ENCODE results near the gene ANXA7. TPM values are rescaled to one million over a fixed set of nuclear protein-coding genes. Genes with fewer than 3 reads are reported as not detected.
A peak's percentile ranks its signal among the peaks of the same experiment; 100 is the strongest.

ANXA7 gene
- total RNA-seq, 2 experiments from 2014 or later = 101 to 103 TPM

GRCh38 chr10:73424478-73424877, 10.6 kb upstream of the ANXA7 start:
- Mint-ChIP-seq H3K27ac (no peak overlapping the region), H3K36me3 (ENCODE audit: low read depth) (peaks cover 27% of the 10 kb centered on the region), H3K27me3 (no peaks in the 10 kb centered on the region), H3K4me3 (no peak overlapping the region), H3K4me1 (ENCODE audit: low read depth) (peaks cover 10% of the 10 kb centered on the region), H3K9me3 (no peaks in the 10 kb centered on the region)
- no peak for ATAC-seq
- TF ChIP-seq, protein P1, sequence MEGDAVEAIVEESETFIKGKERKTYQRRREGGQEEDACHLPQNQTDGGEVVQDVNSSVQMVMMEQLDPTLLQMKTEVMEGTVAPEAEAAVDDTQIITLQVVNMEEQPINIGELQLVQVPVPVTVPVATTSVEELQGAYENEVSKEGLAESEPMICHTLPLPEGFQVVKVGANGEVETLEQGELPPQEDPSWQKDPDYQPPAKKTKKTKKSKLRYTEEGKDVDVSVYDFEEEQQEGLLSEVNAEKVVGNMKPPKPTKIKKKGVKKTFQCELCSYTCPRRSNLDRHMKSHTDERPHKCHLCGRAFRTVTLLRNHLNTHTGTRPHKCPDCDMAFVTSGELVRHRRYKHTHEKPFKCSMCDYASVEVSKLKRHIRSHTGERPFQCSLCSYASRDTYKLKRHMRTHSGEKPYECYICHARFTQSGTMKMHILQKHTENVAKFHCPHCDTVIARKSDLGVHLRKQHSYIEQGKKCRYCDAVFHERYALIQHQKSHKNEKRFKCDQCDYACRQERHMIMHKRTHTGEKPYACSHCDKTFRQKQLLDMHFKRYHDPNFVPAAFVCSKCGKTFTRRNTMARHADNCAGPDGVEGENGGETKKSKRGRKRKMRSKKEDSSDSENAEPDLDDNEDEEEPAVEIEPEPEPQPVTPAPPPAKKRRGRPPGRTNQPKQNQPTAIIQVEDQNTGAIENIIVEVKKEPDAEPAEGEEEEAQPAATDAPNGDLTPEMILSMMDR (IDR thresholded peaks at IDR 0.05) = no peak
- CTCF ChIA-PET = no interaction called here
- intact Hi-C loops (cut with micrococcal nuclease) = no loop called here
- no peak for DNase-seq
- POLR2A ChIA-PET = interaction anchor here (1.6 kb wide), 1 partner anchor 11 kb away, joined by 3 read pairs; the partner anchor contains the start of gene ANXA7

DNA sequence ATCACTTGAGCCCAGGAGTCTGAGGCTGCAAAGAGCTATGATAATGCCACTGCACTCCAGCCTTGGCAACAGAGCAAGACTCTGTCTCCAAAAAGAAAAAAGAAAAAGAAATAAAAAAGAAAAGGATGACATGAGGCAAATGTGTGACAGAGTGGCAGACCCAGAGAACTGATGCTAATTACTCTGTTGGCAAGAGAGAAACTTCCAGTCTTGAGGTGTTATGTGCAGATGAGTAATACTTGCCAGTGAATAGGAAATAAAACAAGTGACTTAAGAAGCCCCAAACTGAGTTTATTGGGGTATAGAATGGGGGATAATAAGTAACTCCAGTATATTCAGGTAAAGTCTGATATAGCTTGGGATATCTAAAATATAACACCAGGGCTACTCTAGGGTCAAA, 9.5 kb upstream of the ANXA7 start:
- Mint-ChIP-seq H3K4me1 (ENCODE audit: low read depth) (peaks cover 10% of the 10 kb centered on the region), H3K9me3 (no peaks in the 10 kb centered on the region), H3K4me3 (no peak overlapping the region), H3K36me3 (ENCODE audit: low read depth) (peaks cover 27% of the 10 kb centered on the region), H3K27me3 (no peaks in the 10 kb centered on the region), H3K27ac (peak overlapping the region; percentile 43)
- ATAC-seq (peak; percentile 65), DNase-seq (no peak)
- POLR2A ChIA-PET = interaction anchor here (0.6 kb wide), 1 partner anchor 213 kb away, joined by 3 read pairs; no protein-coding TSS in a partner anchor
- intact Hi-C loops (cut with micrococcal nuclease) = no loop called here
- TF ChIP-seq, protein P1 (IDR thresholded peaks at IDR 0.05) = no peak
- CTCF ChIA-PET = no interaction called here

DNA sequence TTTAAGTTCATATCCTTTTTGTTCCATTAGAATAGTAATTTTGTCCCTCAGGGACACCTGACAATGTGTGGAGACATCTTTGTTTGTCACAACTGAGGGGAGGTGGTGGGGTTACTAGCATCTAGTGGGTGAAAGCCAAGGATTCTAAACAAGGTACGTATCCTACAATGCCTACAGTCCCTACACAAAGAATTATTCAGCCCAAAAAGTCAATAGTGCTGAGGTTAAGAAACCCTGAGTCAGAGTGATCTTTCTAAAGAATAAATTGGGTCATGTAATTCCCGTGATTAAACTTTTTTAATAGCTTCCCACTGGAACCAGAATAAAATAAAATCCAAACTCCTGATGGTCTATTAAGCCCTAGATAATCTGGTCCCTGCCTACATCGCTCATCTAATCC, 2.7 kb upstream of the ANXA7 start:
- Mint-ChIP-seq H3K4me3 (no peak overlapping the region), H3K27ac (no peak overlapping the region), H3K9me3 (no peaks in the 10 kb centered on the region), H3K4me1 (ENCODE audit: low read depth) (peaks cover 24% of the 10 kb centered on the region), H3K36me3 (ENCODE audit: low read depth) (peaks cover 10% of the 10 kb centered on the region), H3K27me3 (peaks cover 2% of the 10 kb centered on the region)
- ChIA-PET CTCF (no interaction called here), POLR2A (no interaction called here)
- TF ChIP-seq, protein P1 (IDR thresholded peaks at IDR 0.05) = no peak
- ATAC-seq = no peak
- intact Hi-C loops (cut with micrococcal nuclease) = no loop called here
- DNase-seq = no peak

DNA sequence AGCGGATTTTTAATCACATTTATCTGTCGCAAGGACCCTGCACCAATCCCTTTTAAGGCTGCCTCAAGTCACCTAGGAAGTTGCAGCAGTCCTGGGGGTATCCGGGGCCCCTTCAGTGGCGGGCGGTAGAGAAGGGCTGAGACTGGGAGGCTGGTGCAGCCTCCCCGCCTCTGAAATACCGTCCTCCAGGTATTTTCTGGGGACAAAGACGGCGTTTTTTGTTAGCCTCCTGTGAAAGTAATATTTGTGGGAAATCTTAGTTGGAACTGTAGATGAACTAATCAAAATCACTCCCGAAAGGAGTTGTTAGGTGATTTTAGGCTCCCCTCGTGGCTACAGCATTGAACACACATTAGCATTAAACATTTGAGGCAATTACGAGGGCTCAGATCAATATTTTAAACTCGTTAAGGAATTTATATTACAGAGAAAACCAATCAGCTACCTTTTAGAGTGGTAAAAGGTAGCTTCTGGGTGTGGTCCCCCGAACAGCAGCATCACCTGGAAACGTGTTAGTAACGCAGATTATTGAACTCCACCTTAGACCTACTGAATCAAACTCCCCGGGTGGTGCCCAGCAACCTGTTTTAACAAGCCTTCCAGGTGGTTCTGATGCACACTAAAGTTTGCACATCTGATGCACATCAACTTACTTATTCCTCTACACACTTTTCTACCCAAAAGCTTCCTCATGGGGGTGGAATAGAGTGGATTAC, 530 bp upstream of the ANXA7 start:
- ChIA-PET CTCF (no interaction called here), POLR2A (interaction anchor here (0.5 to 1.4 kb wide), 7 partner anchors 8 to 329 kb away, joined by 3 to 10 read pairs (median 3); partner anchors contain the start of genes CFAP70 and DNAJC9)
- Mint-ChIP-seq H3K27ac (peak overlapping the region; percentile 82), H3K36me3 (ENCODE audit: low read depth) (peaks cover 26% of the 10 kb centered on the region), H3K4me3 (peak overlapping the region; percentile 92), H3K4me1 (ENCODE audit: low read depth) (peaks cover 39% of the 10 kb centered on the region), H3K27me3 (peaks cover 2% of the 10 kb centered on the region), H3K9me3 (no peaks in the 10 kb centered on the region)
- DNase-seq (no peak), ATAC-seq (no peak)
- intact Hi-C loops (cut with micrococcal nuclease) = no loop called here
- TF ChIP-seq, protein P1 (IDR thresholded peaks at IDR 0.05) = peak; percentile 39

DNA sequence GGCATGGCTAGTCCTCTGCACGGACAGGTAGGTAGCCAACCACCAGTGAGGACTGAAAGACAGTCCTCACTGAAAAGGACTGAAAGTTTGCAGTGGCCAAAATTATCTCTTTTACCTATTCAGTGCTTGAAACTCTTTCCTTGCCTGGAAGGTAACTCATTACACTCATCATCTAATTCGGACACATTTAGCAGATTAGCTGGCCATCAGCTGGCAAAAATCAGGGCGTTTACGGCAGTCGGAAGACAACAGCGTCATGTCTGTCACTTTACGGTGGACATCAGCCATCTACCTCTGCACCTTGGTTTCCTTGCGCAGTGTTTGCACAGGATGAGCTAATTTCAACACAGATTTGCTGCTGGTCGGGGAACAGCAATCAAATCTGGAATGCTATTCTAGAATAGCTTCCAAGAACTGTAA, 740 bp downstream of the ANXA7 start:
- ATAC-seq (peak; percentile 45), DNase-seq (peak; percentile 67)
- H3K27me3 Mint-ChIP-seq = peaks cover 2% of the 10 kb centered on the region
- peaks cover 50% of the 10 kb centered on the region for H3K4me1 Mint-ChIP-seq (ENCODE audit: low read depth)
- intact Hi-C loops (cut with micrococcal nuclease) = no loop called here
- H3K27ac Mint-ChIP-seq = peak overlapping the region; percentile 92
- H3K9me3 Mint-ChIP-seq = no peaks in the 10 kb centered on the region
- CTCF ChIA-PET = interaction anchor here (0.6 to 1.4 kb wide), 2 partner anchors 162 to 165 kb away, joined by 3 to 4 read pairs; partner anchors contain the start of gene DNAJC9
- H3K36me3 Mint-ChIP-seq (ENCODE audit: low read depth) = peaks cover 27% of the 10 kb centered on the region
- POLR2A ChIA-PET = interaction anchor here (0.5 to 3.4 kb wide), 11 partner anchors 9 to 579 kb away, joined by 3 to 14 read pairs (median 3); partner anchors contain the start of genes CFAP70, DNAJC9, MRPS16 and PPP3CB
- TF ChIP-seq, protein P1 (IDR thresholded peaks at IDR 0.05) = no peak
- peak overlapping the region; percentile 92 for H3K4me3 Mint-ChIP-seq

Data from activated CD8-positive, alpha-beta T cell treated with anti-CD3 and anti-CD28 coated beads for 36 hours (primary cell).